ENCODE data around the gene ZBTB7A. TPM values are rescaled to one million over a fixed set of nuclear protein-coding genes. Genes with fewer than 3 reads are reported as not detected.

The ZBTB7A gene
- total RNA-seq, 2 donors from 2014 or later = 30.9 to 31.3 TPM

DNA sequence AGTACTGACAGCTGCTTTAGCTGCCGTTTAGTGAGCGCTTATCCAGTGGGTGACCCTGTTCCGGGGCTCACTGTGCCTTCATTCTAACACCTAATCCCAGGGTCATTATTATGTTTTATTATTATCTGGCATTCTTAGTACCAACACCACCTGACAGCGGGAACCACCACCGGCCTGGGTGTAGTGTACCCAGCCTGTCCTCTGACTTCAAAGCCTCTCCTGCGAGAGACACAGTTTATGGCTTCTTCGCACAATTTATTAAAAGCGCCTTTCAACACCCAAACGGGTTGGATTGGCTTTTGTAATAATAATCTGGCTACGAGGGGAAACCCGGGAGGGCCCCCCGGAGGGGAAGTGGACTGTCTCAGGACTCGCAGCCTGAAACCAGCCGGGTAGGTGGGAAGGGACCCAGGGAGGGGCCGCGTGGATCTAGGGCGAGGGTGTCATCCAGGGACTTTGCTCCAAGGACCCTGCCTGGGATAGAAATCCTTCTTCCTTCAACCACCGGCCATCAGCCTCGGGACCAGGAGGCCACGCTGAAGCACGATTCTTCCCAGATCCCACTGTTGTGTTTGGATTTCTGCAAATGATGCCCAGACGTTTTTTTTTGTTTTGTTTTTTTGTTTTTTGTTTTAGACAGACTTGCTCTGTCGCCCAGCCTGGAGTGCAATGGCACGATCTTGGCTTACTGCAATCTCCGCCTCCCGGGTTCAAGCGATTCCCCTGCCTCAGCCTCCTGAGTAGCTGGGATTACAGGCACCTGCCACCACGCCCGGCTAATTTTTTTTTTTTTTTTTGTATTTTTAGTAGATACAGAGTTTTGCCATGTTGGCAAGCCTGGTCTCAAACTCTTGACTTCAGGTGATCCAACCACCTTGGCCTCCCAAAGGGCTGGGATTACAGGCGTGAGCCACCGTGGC, 1.6 kb upstream of the ZBTB7A start:
- TF ChIP-seq POLR2A (IDR thresholded peaks at IDR 0.05) = no peak
- TF ChIP-seq, protein P1, sequence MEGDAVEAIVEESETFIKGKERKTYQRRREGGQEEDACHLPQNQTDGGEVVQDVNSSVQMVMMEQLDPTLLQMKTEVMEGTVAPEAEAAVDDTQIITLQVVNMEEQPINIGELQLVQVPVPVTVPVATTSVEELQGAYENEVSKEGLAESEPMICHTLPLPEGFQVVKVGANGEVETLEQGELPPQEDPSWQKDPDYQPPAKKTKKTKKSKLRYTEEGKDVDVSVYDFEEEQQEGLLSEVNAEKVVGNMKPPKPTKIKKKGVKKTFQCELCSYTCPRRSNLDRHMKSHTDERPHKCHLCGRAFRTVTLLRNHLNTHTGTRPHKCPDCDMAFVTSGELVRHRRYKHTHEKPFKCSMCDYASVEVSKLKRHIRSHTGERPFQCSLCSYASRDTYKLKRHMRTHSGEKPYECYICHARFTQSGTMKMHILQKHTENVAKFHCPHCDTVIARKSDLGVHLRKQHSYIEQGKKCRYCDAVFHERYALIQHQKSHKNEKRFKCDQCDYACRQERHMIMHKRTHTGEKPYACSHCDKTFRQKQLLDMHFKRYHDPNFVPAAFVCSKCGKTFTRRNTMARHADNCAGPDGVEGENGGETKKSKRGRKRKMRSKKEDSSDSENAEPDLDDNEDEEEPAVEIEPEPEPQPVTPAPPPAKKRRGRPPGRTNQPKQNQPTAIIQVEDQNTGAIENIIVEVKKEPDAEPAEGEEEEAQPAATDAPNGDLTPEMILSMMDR (IDR thresholded peaks at IDR 0.05) = no peak
- intact Hi-C loops (cut with DNase I) = loop anchor here (5.0 kb wide), 1 partner anchor 66 kb away; no protein-coding TSS in a partner anchor
- ATAC-seq = no peak
- H3K4me3 ChIP-seq = peak overlapping the region in 1 of 2 donors; percentile 97
- H3K9me3 ChIP-seq = no peaks in the 10 kb centered on the region
- no peaks in the 10 kb centered on the region for H3K27me3 ChIP-seq
- WGBS, 2 donors = 34 to 36% methylated on average over 25 to 31 of the region's 31 CpGs
- DNase-seq = no peak
- peak overlapping the region; percentile 91 to 97 (median 95) for H3K27ac ChIP-seq
- H3K4me1 ChIP-seq = peaks cover 22% of the 10 kb centered on the region
- H3K36me3 ChIP-seq (replicated peaks in 1 of 2; ENCODE audit: insufficient read depth in 1 of 2, low read depth in 2 of 2) = no peaks in the 10 kb centered on the region

DNA sequence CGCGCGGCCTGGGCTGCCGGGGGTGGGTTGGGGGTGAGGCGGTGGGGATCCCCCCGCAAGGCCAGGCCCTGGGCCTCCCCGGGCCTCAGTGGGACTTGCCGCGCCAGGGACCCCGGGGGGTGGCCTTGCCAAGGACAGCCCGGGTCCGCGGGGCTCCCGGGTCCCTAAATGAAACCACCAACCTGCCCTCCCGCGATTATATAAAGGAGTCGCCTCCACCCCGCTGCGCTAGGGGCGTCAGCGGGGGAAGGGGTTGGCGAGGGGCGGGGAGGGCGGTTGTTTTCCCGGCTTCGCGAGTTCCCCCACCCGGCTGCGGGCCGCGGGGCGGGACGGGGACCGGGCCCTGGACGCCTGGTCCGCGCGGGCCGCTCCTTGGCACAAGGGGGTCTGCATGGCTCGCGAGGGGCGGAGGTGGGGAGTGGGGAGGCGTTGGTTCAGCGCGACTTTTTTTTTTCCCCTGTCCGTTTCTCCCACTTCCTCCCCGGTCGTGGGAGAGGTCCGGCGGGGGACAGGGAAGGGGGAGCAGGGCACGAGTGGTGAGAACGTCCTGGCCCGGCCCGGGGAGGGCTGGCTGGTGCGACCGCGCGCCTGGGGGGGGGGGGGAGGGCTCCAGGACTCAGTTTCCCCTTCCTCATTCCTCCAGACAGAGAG, 822 bp upstream of the ZBTB7A start:
- DNase-seq (peak in 2 of 4 donors; percentile 48 to 50), ATAC-seq (no peak)
- no peaks in the 10 kb centered on the region for H3K27me3 ChIP-seq
- H3K4me3 ChIP-seq = peak overlapping the region; percentile 95 to 97
- H3K36me3 ChIP-seq (replicated peaks in 1 of 2; ENCODE audit: insufficient read depth in 1 of 2, low read depth in 2 of 2) = no peaks in the 10 kb centered on the region
- H3K4me1 ChIP-seq = peaks cover 30% of the 10 kb centered on the region
- peak overlapping the region; percentile 91 to 97 (median 95) for H3K27ac ChIP-seq
- no peaks in the 10 kb centered on the region for H3K9me3 ChIP-seq
- 0% methylated on average over 17 to 41 of the region's 58 CpGs for WGBS, 2 donors
- intact Hi-C loops (cut with DNase I) = loop anchor here (5.0 kb wide), 1 partner anchor 65 kb away; no protein-coding TSS in a partner anchor
- TF ChIP-seq, protein P1 (IDR thresholded peaks at IDR 0.05) = no peak
- TF ChIP-seq POLR2A (IDR thresholded peaks at IDR 0.05) = peak; percentile 12 to 44 (median 42)

DNA sequence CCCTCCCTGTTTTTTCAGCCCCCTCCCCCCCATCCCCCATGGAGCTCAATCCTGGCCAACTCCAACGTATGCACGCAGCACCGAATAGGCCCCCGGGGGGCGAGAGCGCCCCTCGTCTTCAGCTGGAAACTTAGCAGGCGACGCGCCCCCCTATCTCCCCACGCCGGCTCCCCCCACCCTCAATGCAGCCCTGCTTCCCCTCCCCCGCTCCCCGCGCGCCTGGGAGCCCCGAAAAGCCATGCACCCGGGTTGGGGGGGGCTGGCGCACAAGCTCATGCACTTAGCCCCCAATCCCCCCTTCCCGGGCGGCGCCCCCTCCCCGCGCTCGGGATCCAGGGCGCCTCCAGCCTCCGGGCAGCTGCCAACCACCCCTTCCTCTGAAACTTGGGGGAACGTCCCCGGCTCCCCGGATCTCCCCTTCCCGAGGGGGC, 508 bp downstream of the ZBTB7A start:
- intact Hi-C loops (cut with DNase I) = loop anchor here (5.0 kb wide), 1 partner anchor 64 kb away; no protein-coding TSS in a partner anchor
- Histone ChIP-seq H3K9me3 (no peaks in the 10 kb centered on the region), H3K4me1 (peaks cover 43% of the 10 kb centered on the region), H3K4me3 (peak overlapping the region; percentile 95 to 97), H3K36me3 (replicated peaks in 1 of 2; ENCODE audit: insufficient read depth in 1 of 2, low read depth in 2 of 2) (no peaks in the 10 kb centered on the region), H3K27me3 (no peaks in the 10 kb centered on the region), H3K27ac (peak overlapping the region; percentile 91 to 97 (median 95))
- TF ChIP-seq, protein P1 (IDR thresholded peaks at IDR 0.05) = no peak
- TF ChIP-seq POLR2A (IDR thresholded peaks at IDR 0.05) = no peak
- DNase-seq = peak in 1 of 4 donors; percentile 59
- no peak for ATAC-seq
- 0% methylated on average over 7 of the region's 31 CpGs; no CpG with 5 or more reads in 1 of the 2 donors for WGBS, 2 donors

DNA sequence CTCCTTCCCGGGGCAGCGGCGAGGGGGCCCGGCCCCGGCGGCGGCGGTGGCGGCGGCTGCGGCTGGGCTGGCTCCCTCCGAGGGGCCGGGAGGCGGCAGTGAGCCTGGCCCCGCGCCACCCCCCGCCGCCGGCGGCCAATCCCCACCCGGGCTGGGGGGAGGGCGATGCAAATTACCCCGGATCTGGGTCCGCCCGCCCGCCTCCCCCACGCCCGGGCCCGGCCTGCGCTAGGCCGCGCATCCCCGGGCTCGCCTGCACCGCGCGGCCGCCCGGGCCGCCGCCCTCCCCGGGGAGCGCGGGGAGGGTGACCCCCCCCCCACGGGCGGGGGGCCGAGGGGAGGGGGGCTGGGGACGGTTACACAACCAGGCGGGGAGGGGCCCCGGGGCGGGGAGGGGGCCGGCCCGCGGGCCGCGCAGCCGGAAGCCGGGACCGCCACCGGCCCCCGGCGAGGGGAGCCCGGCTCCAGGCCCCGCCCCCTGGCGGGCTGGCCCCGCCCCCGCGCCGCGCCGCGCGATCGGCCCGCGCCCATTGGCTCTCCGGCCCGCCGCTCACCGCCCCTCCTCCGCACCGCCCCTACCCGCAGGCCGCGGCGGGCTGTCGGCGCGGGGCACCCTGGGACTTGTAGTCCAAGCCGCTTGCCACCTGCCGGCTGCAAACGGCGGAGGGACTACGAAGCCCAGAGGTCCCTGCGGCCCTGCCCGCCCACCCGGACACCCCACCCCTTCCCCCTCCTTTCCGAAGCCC, 1.1 kb downstream of the ZBTB7A start:
- 0% methylated on average over 47 of the region's 98 CpGs; no CpG with 5 or more reads in 1 of the 2 donors for WGBS, 2 donors
- H3K27me3 ChIP-seq = no peaks in the 10 kb centered on the region
- peak overlapping the region; percentile 95 to 97 for H3K4me3 ChIP-seq
- TF ChIP-seq, protein P1 (IDR thresholded peaks at IDR 0.05) = peak in 2 of 7 experiments; percentile 38 to 39
- TF ChIP-seq POLR2A (IDR thresholded peaks at IDR 0.05) = no peak
- intact Hi-C loops (cut with DNase I) = loop anchor here (5.0 kb wide), 1 partner anchor 63 kb away; no protein-coding TSS in a partner anchor
- no peaks in the 10 kb centered on the region for H3K9me3 ChIP-seq
- no peaks in the 10 kb centered on the region for H3K36me3 ChIP-seq (replicated peaks in 1 of 2; ENCODE audit: insufficient read depth in 1 of 2, low read depth in 2 of 2)
- ATAC-seq (peak; percentile 82), DNase-seq (peak; percentile 97 to 98 (median 97))
- H3K4me1 ChIP-seq = peaks cover 49% of the 10 kb centered on the region
- peak overlapping the region; percentile 93 to 97 (median 96) for H3K27ac ChIP-seq
